Melanocyte of skin (primary cell): ENCODE data around the gene RGPD6. TPM values are rescaled to one million over a fixed set of nuclear protein-coding genes. Genes with fewer than 3 reads are reported as not detected.

ENCODE experiments used
- small RNA-seq, 2 donors: library from RNA; depleted of rRNA; stranded (forward); fragments of <200 nt; gene quantifications; one replicate each; pipeline ENCODE3, GENCODE V24; 2012
- total RNA-seq, 2 donors: library from RNA; depleted of rRNA; stranded (reverse); fragments of >200 nt; gene quantifications; 2 replicates each; pipeline ENCODE4 v1.2.3, GENCODE V29; 2012

The RGPD6 gene
- 10 to 100 TPM; 13.4 to 16.7 TPM for total RNA-seq

GRCh38 chr2:110576763-110577416, at the start of gene RGPD6:
Gene RGPD6, minus strand, starts transcription at chr2:110577222. Its CDS starts 198 bp downstream, at chr2:110577024.

GRCh38 chr2:110472171-110473058, 104.6 kb downstream of the RGPD6 start, which contains the start of gene LIMS4:
Gene LIMS4, minus strand, starts transcription at chr2:110472816. Its CDS starts 38 bp downstream, at chr2:110472778.

Small RNAs within 50 kb of the gene (small RNA-seq; reads per million reads assigned to genes)
- gene AC108938.1, result 0 reads per million in 2 donors

Other genes with a start within 250 kb of the RGPD6 start
- gene LIMS4, start 104.4 kb downstream of the RGPD6 start, total RNA-seq, result not detected
- gene BUB1, start 100.8 kb upstream of the RGPD6 start, total RNA-seq, result 10 to 100 TPM; 34.4 to 85.6 TPM
- not detected for gene ACOXL, start 155.4 kb upstream of the RGPD6 start, total RNA-seq